GM13976 (cell line): ENCODE measurements around the gene CEBPA.

Source experiments
- DNase-seq: peaks from one replicate; pipeline ENCODE4 v3.0.0; 2012; ENCODE audit warnings: low spot score
- CTCF ChIP-seq: IDR thresholded peaks from 2 replicates; pipeline ENCODE4 v1.5.1; 2012; ENCODE audit warnings: borderline replicate concordance, mild to moderate bottlenecking; ENCODE audit not compliant: insufficient read depth; ENCODE audit errors: extremely low read depth, missing control alignments, control extremely low read depth
- in situ Hi-C: fragments of 300-500 bp; cut with MboI; formaldehyde crosslinking; loops from one replicate; pipeline ENCODE4 v1.12.0; 2022; ENCODE audit warnings: low sequenced_read_pairs, mixed read lengths, inconsistent platforms; ENCODE audit not compliant: unreplicated experiment

CEBPA gene

GRCh38 chr19:33302175-33302973 is at the start of gene CEBPA:
CEBPA (minus strand) TSS chr19:33302534; CDS start chr19:33302414, 120 bp downstream.
- in situ Hi-C loops: no loop called here
- peak; percentile 91 for DNase-seq
- TF ChIP-seq CTCF: peak; percentile 60

GRCh38 chr19:33350538-33351309 is 48.4 kb upstream of the CEBPA start:
- DNase-seq: no peak
- no peak for TF ChIP-seq CTCF
- in situ Hi-C loops: no loop called here

GRCh38 chr19:33349319-33350289 is 47.3 kb upstream of the CEBPA start:
- in situ Hi-C loops: no loop called here
- no peak for DNase-seq
- no peak for TF ChIP-seq CTCF

- in situ Hi-C loops: no loop called here
- DNase-seq: no peak
- no peak for TF ChIP-seq CTCF
Measured at GRCh38 chr19:33348301-33349010, 46.1 kb upstream of the CEBPA start.

GRCh38 chr19:33347300-33347699 is 45.0 kb upstream of the CEBPA start:
- DNase-seq: no peak
- no peak for TF ChIP-seq CTCF
- in situ Hi-C loops: no loop called here
